Activated T-helper 1 cell treated with anti-CD3 and anti-CD28 coated beads, Interleukin-12 subunit alpha, Interleukin-12 subunit beta, Interleukin-2, Interleukin-4 antibody, amounts not matched to agents 30 ng/mL and 10 ng/mL and 1 ng/mL, durations not matched to agents 14 hours and 24 hours and 36 hours (primary cell): ENCODE measurements around the gene NR5A1. TPM values are rescaled to one million over a fixed set of nuclear protein-coding genes. Genes with fewer than 3 reads are reported as not detected.

Source experiments
- DNase-seq: peaks from one replicate; pipeline ENCODE4 v3.0.0; 2021; ENCODE audit warnings: low spot score
- H3K27ac Mint-ChIP-seq: one replicate; pipeline ENCODE4 v1.8.0; 2021; ENCODE audit warnings: mild to moderate bottlenecking, mixed read lengths
- H3K27me3 Mint-ChIP-seq: one replicate; pipeline ENCODE4 v1.8.0; 2022; ENCODE audit warnings: mild to moderate bottlenecking, moderate library complexity, mixed read lengths; ENCODE audit not compliant: insufficient read depth
- H3K36me3 Mint-ChIP-seq: one replicate; pipeline ENCODE4 v1.8.0; 2021; ENCODE audit warnings: low read depth, mixed read lengths
- H3K4me1 Mint-ChIP-seq: one replicate; pipeline ENCODE4 v1.8.0; 2021; ENCODE audit warnings: low read depth, mixed read lengths
- H3K4me3 Mint-ChIP-seq: one replicate; pipeline ENCODE4 v1.8.0; 2021; ENCODE audit warnings: mild to moderate bottlenecking, moderate library complexity, mixed read lengths
- H3K9me3 Mint-ChIP-seq: one replicate; pipeline ENCODE4 v1.8.0; 2021; ENCODE audit warnings: mixed read lengths
- intact Hi-C: fragments of 100-400 bp; cut with micrococcal nuclease; formaldehyde crosslinking; loops from one replicate; pipeline ENCODE4 v1.15.1; 2024
- total RNA-seq: library from RNA; stranded (reverse); gene quantifications from 2 replicates; pipeline ENCODE4 v1.2.3, GENCODE V29; 2022

The NR5A1 gene
- total RNA-seq, 1 donor from 2014 or later, result not detected

GRCh38 chr9:124511891-124512805 is 4.9 kb upstream of the NR5A1 start:
- Mint-ChIP-seq H3K4me1 (no peaks in the 10 kb centered on the region), H3K27ac (no peak overlapping the region), H3K36me3 (no peaks in the 10 kb centered on the region), H3K27me3 (peaks cover 6% of the 10 kb centered on the region), H3K4me3 (no peak overlapping the region), H3K9me3 (no peaks in the 10 kb centered on the region)
- no peak for DNase-seq
- intact Hi-C loops, result no loop called here

GRCh38 chr9:124511426-124511840 is 4.2 kb upstream of the NR5A1 start:
- H3K9me3 Mint-ChIP-seq, result no peaks in the 10 kb centered on the region
- no peak overlapping the region for H3K4me3 Mint-ChIP-seq
- no peak overlapping the region for H3K27ac Mint-ChIP-seq
- no peaks in the 10 kb centered on the region for H3K36me3 Mint-ChIP-seq
- H3K27me3 Mint-ChIP-seq, result peaks cover 4% of the 10 kb centered on the region
- DNase-seq, result no peak
- no peaks in the 10 kb centered on the region for H3K4me1 Mint-ChIP-seq
- intact Hi-C loops, result no loop called here

GRCh38 chr9:124510650-124511425 is 3.6 kb upstream of the NR5A1 start:
- H3K27ac Mint-ChIP-seq, result no peak overlapping the region
- H3K36me3 Mint-ChIP-seq, result no peaks in the 10 kb centered on the region
- no peak overlapping the region for H3K4me3 Mint-ChIP-seq
- H3K27me3 Mint-ChIP-seq, result peaks cover 4% of the 10 kb centered on the region
- intact Hi-C loops, result no loop called here
- no peaks in the 10 kb centered on the region for H3K4me1 Mint-ChIP-seq
- no peak for DNase-seq
- no peaks in the 10 kb centered on the region for H3K9me3 Mint-ChIP-seq

- H3K4me3 Mint-ChIP-seq, result no peak overlapping the region
- no peaks in the 10 kb centered on the region for H3K4me1 Mint-ChIP-seq
These were observed 753 bp upstream of the NR5A1 start for GRCh38 chr9:124507880-124508423.

GRCh38 chr9:124506433-124506832 is 766 bp downstream of the NR5A1 start:
- peaks cover 23% of the 10 kb centered on the region for H3K27me3 Mint-ChIP-seq
- DNase-seq, result no peak
- H3K9me3 Mint-ChIP-seq, result no peaks in the 10 kb centered on the region
- H3K4me3 Mint-ChIP-seq, result no peak overlapping the region
- no peaks in the 10 kb centered on the region for H3K36me3 Mint-ChIP-seq
- intact Hi-C loops, result no loop called here
- no peaks in the 10 kb centered on the region for H3K4me1 Mint-ChIP-seq
- H3K27ac Mint-ChIP-seq, result no peak overlapping the region

More at GRCh38 chr9:124507880-124508423, 753 bp upstream of the NR5A1 start:
- Mint-ChIP-seq H3K27ac (no peak overlapping the region), H3K9me3 (no peaks in the 10 kb centered on the region), H3K27me3 (peaks cover 16% of the 10 kb centered on the region), H3K36me3 (no peaks in the 10 kb centered on the region)
- DNase-seq, result no peak
- intact Hi-C loops, result no loop called here

- Mint-ChIP-seq H3K27me3 (peaks cover 22% of the 10 kb centered on the region), H3K9me3 (no peaks in the 10 kb centered on the region), H3K36me3 (no peaks in the 10 kb centered on the region), H3K4me3 (no peak overlapping the region), H3K27ac (no peak overlapping the region), H3K4me1 (peaks cover 2% of the 10 kb centered on the region)
- no peak for DNase-seq
- intact Hi-C loops, result no loop called here
These were observed 1.3 kb downstream of the NR5A1 start for GRCh38 chr9:124505901-124506346.

- intact Hi-C loops, result no loop called here
- Mint-ChIP-seq H3K27ac (no peak overlapping the region), H3K9me3 (no peaks in the 10 kb centered on the region), H3K27me3 (peaks cover 21% of the 10 kb centered on the region), H3K36me3 (no peaks in the 10 kb centered on the region), H3K4me1 (peaks cover 6% of the 10 kb centered on the region), H3K4me3 (no peak overlapping the region)
- DNase-seq, result no peak
These were observed 1.9 kb downstream of the NR5A1 start for GRCh38 chr9:124505006-124505900.

- H3K4me1 Mint-ChIP-seq, result peaks cover 7% of the 10 kb centered on the region
- no peak overlapping the region for H3K4me3 Mint-ChIP-seq
- no peak overlapping the region for H3K27ac Mint-ChIP-seq
- no peak for DNase-seq
- peaks cover 21% of the 10 kb centered on the region for H3K27me3 Mint-ChIP-seq
- no peaks in the 10 kb centered on the region for H3K36me3 Mint-ChIP-seq
- no peaks in the 10 kb centered on the region for H3K9me3 Mint-ChIP-seq
- intact Hi-C loops, result no loop called here
These were observed 2.6 kb downstream of the NR5A1 start for GRCh38 chr9:124504530-124505005.

- no peak overlapping the region for H3K27ac Mint-ChIP-seq
- peaks cover 11% of the 10 kb centered on the region for H3K4me1 Mint-ChIP-seq
- no peak for DNase-seq
- no peaks in the 10 kb centered on the region for H3K9me3 Mint-ChIP-seq
- peaks cover 21% of the 10 kb centered on the region for H3K27me3 Mint-ChIP-seq
- intact Hi-C loops, result no loop called here
- H3K36me3 Mint-ChIP-seq, result no peaks in the 10 kb centered on the region
- peak overlapping the region; percentile 63 for H3K4me3 Mint-ChIP-seq
These were observed 3.3 kb downstream of the NR5A1 start for GRCh38 chr9:124503713-124504529.

- H3K4me3 Mint-ChIP-seq, result no peak overlapping the region
- no peak for DNase-seq
- H3K9me3 Mint-ChIP-seq, result no peaks in the 10 kb centered on the region
- intact Hi-C loops, result no loop called here
- H3K27me3 Mint-ChIP-seq, result peaks cover 21% of the 10 kb centered on the region
- H3K4me1 Mint-ChIP-seq, result peaks cover 11% of the 10 kb centered on the region
- no peak overlapping the region for H3K27ac Mint-ChIP-seq
- H3K36me3 Mint-ChIP-seq, result no peaks in the 10 kb centered on the region
These were observed 4.2 kb downstream of the NR5A1 start for GRCh38 chr9:124502711-124503702.
